ENCODE measurements around the gene TAL2.

Gene TAL2

GRCh38 chr9:105710638-105711037, 48.4 kb downstream of the TAL2 start:
- Mint-ChIP-seq H3K27ac (no peak overlapping the region), H3K4me1 (ENCODE audit: low read depth) (peaks cover 7% of the 10 kb centered on the region), H3K9me3 (no peaks in the 10 kb centered on the region), H3K27me3 (no peaks in the 10 kb centered on the region), H3K36me3 (ENCODE audit: low read depth) (peaks cover 30% of the 10 kb centered on the region), H3K4me3 (no peak overlapping the region)
- no peak for DNase-seq

GRCh38 chr9:105711867-105712266, 49.6 kb downstream of the TAL2 start:
- Mint-ChIP-seq H3K27me3 (no peaks in the 10 kb centered on the region), H3K4me3 (no peak overlapping the region), H3K36me3 (ENCODE audit: low read depth) (peaks cover 24% of the 10 kb centered on the region), H3K9me3 (no peaks in the 10 kb centered on the region), H3K27ac (no peak overlapping the region), H3K4me1 (ENCODE audit: low read depth) (peaks cover 7% of the 10 kb centered on the region)
- no peak for DNase-seq

DNA sequence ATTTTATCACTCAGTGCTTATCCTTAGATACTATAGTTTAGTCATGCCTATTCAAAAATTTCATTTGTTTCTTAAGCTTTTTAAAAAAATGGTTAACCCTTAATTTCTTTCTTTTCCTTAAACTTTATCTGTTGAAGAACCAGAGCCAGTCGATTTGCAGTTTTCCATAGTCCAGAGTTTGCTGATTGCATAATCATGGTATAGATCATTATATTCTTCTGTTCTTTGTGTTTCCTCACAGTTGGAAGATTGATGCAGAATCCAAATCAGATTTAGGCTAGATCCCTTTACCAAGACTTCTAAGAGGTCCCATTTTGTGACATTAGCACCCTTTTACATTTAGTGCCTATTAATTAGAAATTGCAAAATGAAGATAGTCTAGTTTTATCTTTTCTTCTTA, 50.0 kb downstream of the TAL2 start:
- Mint-ChIP-seq H3K36me3 (ENCODE audit: low read depth) (peaks cover 23% of the 10 kb centered on the region), H3K9me3 (no peaks in the 10 kb centered on the region), H3K4me3 (no peak overlapping the region), H3K27ac (no peak overlapping the region), H3K4me1 (ENCODE audit: low read depth) (peaks cover 7% of the 10 kb centered on the region), H3K27me3 (no peaks in the 10 kb centered on the region)
- no peak for DNase-seq

Measured in activated T-cell treated with anti-CD3 and anti-CD28 coated beads, Interleukin-2, amount 50 U/mL, for 24 hours (primary cell).